Femur (tissue), 1 donor: ENCODE data around the gene CYBC1.
"Not testable (repeated sequence)": the region's sequence is repeated elsewhere in the genome, so short reads cannot be mapped to it uniquely, and the experiment has no call there.

Experiments used
- DNase-seq: peaks from one replicate; pipeline ENCODE4 v3.0.0-alpha.2; 2017

The CYBC1 gene

GRCh38 chr17:82432017-82432416 lies 18.5 kb downstream of the CYBC1 start:
- DNase-seq, result no peak

- DNase-seq, result no peak
Observed at GRCh38 chr17:82429824-82430223, 20.7 kb downstream of the CYBC1 start.

DNA sequence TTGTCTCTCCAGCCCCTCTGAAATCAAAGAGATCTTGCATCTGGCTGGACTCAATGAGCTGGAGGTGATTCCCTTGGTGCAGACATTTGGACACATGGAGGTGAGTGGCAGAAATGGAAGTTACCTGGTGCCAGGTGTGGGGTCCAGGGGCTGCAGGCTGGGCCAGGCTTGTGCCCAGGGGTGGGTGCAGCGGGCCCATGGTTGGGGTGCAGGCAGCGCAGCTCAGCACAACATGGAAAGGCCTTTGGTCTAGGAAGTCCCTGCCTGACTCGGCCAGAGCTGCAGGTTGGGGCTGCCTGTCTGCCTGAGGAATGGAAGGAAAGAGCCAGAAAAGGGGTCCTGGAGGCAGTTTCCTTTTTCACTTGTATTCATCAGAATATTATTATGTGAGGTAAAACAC lies 22.0 kb downstream of the CYBC1 start:
- DNase-seq, result no peak

DNA sequence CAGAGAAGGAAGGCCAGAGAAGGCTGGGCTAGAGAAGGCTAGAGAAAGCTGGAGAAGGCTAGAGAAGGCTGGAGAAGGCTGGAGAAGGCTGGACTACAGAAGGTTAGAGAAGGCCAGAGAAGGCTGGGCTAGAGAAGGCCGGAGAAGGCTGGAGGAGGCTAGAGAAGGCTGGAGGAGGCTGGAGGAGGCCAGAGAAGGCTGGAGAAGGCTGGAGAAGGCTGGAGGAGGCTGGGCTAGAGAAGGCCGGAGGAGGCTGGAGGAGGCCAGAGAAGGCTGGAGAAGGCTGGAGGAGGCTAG lies 25.7 kb downstream of the CYBC1 start:
- DNase-seq, result no peak

- no peak for DNase-seq
Observed at GRCh38 chr17:82424001-82424862, 26.3 kb downstream of the CYBC1 start.

DNA sequence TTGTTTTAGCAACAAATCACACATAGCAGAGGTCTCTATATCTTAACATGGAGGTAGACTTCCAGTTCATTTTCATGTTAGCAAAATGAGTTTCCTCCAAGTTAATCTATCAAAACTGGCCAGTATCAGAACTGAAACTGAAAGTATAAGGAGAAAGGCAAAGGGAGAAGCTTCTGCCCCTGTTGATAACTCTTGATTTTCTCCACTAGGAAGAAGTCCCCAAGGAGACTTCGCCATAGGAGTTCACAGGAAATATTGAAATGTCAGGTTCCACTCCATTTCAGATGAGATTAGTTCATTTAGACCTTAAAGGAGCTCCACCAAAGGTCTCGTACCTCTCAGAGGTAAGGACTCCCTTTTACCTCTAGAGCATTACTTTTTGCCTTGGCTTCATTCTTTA lies 31.0 kb downstream of the CYBC1 start:
- no peak for DNase-seq

DNA sequence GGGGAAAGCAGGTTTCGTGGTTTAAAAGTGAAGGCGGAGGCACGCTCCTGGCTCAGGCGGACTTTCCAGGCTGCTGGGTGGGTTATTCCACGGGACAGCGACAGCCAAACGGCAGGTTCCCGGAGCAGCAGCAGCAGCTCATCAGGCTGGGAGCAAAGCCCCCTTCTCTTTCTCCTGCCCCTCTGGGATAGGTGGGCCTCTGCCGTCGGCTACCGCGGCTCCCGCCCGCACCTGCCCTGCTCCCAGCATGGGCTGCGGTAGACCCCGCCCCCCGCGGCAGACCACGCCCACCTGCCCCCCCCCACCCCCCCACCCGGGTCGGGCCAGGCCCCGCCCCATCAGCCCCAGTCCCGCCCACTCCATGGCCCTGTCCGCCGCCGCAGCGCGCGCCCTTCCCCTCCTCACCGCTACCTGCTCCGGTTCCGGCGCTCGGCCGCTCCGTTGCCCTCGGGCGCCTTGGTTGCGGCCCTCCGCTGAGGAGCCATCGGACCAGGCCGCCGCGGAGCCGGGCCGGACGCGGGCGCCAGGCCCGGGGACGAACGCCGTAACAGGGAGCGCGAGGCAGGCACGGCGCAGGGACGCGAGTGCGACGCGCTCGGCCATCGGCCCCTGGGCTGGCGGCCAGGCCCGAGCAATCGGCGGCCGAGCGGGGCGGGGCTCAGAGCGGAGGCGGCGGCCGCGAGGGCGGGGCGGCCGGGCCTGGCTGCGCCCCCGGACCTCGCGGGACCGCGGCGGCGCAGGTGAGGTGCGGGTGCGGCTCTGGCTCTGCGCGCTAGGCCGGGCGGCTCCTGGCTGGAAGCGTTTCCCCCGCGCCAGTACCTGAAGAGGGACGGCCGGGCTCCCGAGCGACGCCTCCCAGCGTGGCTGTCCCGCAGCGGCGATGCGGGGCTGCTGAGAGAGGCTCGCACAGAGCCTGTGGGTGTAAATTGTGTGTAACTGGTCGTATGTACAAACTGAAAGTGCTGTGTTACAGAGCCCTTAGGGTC lies 32.3 kb downstream of the CYBC1 start, which contains the start of the genes HEXD and OGFOD3:
TSS of gene HEXD (plus strand) at position 347 of the 986 bp plus-strand sequence. CDS start 1,453 bp downstream, outside the sequence.
TSS of gene OGFOD3 (minus strand) at position 586 of the 986 bp plus-strand sequence. CDS start at position 485, 101 bp downstream.
- DNase-seq, result peak; percentile 87

GRCh38 chr17:82416771-82417170 lies 33.8 kb downstream of the CYBC1 start:
- DNase-seq, result no peak

DNA sequence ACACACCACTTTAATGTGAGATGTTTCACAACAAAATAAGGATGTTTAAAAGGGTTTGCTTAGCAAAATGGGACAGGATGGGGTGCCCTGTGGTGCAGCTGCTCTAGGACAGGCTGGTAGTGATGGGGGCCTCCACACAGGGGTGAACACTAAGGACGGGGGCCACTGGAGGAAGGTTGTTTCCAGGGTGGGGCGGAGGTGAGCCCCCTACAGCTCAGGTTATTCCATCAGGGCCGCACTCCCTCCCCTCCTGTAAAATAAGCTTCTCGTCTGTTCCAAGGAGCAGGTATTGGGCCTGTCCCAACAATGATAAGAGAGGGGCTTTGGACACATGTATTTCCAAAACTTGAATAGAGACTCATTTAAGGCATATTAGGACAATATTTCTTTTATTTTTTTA lies 34.3 kb downstream of the CYBC1 start:
- DNase-seq, result no peak

- no peak for DNase-seq
Observed at GRCh38 chr17:82415786-82416185, 34.8 kb downstream of the CYBC1 start.

GRCh38 chr17:82415336-82415735 lies 35.2 kb downstream of the CYBC1 start:
- DNase-seq, result no peak

DNA sequence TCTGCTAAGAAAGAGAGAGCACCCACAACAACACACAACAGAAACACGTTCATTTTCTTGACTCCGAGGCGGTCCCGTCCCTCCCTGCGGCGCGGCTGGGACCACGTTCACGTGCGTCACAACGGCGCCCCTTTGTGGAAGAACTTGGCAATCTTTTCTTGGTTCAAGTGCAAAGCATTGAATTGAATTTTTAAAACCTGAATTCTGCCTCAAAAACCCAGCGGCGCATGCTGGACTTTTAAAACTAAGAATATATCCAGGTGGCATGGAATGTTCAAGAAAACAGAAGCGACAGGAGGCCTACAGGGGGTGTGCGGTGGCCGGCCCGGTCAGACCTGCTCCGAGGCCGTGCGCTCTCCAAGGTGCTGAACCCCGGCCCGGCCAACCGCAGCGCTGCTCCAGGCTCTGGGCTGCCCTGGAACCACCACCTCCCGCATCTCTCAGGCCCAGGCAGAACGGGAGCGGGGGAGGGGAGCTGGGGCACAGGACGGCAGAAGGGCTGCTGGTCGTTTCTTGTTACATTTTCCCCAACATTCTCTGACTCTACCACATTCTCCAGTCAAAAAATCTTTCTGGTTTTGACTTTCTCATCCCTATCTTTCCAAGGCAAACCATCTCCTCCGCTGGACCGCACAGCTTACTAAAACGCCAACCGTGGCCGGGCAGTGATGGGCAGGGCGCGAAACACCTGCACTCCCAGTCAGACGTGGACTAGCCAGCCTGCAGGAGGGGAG lies 35.8 kb downstream of the CYBC1 start:
- peak; percentile 82 for DNase-seq

GRCh38 chr17:82412535-82413520 lies 37.7 kb downstream of the CYBC1 start:
- no peak for DNase-seq

DNA sequence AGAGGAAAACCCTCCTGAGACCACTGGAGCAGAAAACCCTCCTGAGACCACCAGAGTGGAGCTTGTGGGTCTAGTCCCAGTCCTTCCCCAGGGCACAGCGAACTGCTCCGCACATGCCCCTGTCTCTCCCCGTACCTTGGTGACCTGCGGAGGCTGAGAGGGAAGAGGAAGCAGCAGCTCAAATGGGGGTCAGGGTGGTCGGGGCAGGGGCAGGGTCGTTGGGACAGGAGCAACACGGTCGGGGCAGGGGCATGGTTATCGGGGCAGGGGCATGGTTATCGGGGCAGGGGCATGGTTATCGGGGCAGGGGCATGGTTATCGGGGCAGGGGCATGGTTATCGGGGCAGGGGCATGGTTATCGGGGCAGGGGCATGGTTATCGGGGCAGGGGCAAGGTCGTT lies 38.5 kb downstream of the CYBC1 start:
- not testable (repeated sequence) for DNase-seq

DNA sequence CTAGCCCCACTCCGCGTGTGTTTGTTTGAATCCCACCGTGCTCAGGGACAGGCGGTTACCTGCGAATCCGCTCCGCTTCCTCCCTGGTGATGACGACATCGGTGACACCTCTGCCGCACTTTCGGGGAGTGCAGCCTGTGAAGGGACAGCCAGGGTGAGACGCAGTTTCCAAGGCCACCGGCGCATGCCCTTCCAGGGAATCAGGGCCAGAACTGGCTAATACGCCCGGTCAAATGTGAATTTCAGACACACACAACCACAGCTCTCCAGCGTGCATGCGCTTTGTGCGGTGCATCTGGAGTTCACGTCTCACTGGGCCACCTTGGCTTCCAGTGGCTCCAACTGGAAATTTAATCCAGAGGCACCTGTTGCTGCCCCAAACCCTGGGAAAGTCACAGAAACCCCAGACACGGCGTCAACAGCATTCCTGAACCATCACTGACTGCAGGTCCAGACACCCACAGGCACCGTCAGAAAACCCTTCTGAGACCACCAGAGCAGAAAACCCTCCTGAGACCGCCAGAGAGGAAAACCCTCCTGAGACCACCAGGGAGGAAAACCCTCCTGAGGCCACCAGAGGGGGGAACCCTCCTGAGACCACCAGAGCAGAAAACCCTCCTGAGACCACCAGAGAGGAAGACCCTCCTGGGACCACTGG lies 39.0 kb downstream of the CYBC1 start:
- DNase-seq, result no peak

DNA sequence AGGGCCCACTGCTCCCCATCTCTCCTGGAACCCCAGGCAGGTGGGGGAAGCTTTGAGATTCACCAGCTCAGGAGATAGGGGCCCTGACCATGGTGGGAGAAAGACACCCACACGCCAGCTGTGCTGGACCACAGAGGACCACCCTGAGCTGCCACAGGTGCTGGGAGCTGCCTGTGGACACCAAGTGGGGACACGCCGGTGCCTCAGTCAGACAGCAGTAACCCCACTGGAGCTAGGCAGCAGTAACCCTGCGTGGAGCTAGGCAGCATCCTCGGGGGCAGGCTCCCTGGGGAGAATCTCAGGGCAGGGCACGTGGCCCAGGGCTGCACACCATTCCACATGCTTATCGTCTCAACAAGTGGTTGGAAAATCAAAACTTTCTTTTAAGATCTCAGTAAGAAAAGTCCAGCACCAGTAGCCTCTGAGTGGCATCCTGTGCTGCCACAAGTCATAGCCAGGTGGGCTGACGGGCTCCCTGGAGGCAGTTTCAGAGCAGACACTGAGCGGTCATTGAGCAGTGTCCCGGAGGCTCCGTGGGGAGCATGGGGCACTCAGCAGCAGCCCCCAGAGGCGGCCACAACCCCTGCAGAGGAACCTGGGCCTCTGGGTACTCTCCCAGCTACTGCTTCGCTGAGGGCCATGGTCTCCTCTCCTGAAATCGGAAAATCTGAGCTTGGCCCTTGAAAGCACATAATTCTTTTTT lies 40.4 kb downstream of the CYBC1 start:
- no peak for DNase-seq

DNA sequence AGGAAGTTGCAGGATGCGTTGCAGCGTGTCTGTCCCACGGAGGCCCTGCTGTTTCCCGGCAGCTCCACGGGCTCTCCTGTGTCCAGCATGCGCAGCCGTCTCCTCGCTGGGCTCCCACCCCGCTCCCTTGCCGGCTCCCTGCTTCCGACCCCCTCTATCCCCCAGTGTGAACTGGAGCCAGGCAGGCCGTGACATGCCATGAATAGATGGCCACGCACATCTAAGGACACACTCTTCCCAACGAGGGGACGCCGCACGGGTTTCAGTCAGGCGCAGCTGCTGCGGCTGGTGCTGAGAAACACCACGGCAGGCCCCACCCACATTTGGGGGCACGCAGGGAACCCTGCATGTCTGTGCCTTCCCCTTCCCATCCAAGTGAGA lies 41.6 kb downstream of the CYBC1 start:
- no peak for DNase-seq

GRCh38 chr17:82408288-82408937 lies 42.1 kb downstream of the CYBC1 start:
- no peak for DNase-seq

DNA sequence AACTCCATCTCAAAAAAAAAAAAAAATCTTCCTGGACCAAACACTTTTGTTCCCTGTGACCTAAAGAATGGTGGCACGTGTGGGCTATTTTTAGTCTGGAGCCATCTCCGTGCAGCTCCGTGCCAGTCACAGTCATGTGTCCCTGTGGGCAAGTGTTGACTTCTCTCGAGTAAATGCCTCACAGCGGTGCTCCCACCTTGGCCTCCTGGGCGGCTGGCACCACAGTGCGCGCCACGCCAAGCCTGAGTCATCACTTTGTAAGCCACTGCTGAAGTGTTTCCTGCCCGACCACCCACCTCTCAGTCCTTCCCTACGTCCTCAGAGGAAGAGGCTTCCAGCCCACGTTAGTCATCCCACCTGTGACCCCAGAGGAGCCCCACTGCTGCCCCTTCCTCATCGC lies 43.3 kb downstream of the CYBC1 start:
- DNase-seq, result no peak

- DNase-seq, result no peak
Observed at GRCh38 chr17:82406131-82406671, 44.4 kb downstream of the CYBC1 start.
